H9 (cell line): ENCODE data around the gene CDH24. TPM values are rescaled to one million over a fixed set of nuclear protein-coding genes. Genes with fewer than 3 reads are reported as not detected.

Source experiments
- DNase-seq: peaks from one replicate; pipeline ENCODE4 v3.0.0-alpha.2; 2017
- H2AFZ ChIP-seq: one replicate; pipeline ENCODE4 v1.6.1; 2013; ENCODE audit warnings: mild to moderate bottlenecking, low read length, control low read depth, moderate library complexity
- H2AK5ac ChIP-seq: 2 replicates; pipeline ENCODE4 v1.6.1; 2013; ENCODE audit warnings: low read length, control low read depth, mixed read lengths; ENCODE audit not compliant: insufficient read length
- H2BK120ac ChIP-seq: one replicate; pipeline ENCODE4 v1.6.1; 2013; ENCODE audit warnings: low read depth, mild to moderate bottlenecking, low read length, control low read depth, inconsistent platforms; ENCODE audit not compliant: poor library complexity, severe bottlenecking
- H2BK12ac ChIP-seq: 2 replicates; pipeline ENCODE4 v1.6.1; 2013; ENCODE audit warnings: low read length, control low read depth, mixed read lengths, low read depth; ENCODE audit not compliant: insufficient read length
- H2BK15ac ChIP-seq: 2 replicates; pipeline ENCODE4 v1.6.1; 2013; ENCODE audit warnings: low read depth, low read length, control low read depth
- H2BK20ac ChIP-seq: one replicate; pipeline ENCODE4 v1.6.1; 2013; ENCODE audit warnings: low read depth, mild to moderate bottlenecking, low read length, control low read depth, inconsistent platforms; ENCODE audit not compliant: poor library complexity, severe bottlenecking
- H2BK5ac ChIP-seq: 2 replicates; pipeline ENCODE4 v1.6.1; 2013; ENCODE audit warnings: low read length, control low read depth, mixed read lengths; ENCODE audit not compliant: insufficient read length
- H3K14ac ChIP-seq: 2 replicates; pipeline ENCODE4 v1.6.1; 2013; ENCODE audit warnings: low read length, control low read depth; ENCODE audit not compliant: insufficient read depth
- H3K18ac ChIP-seq: 2 replicates; pipeline ENCODE4 v1.6.1; 2013; ENCODE audit warnings: low read depth, mild to moderate bottlenecking, mixed read lengths, low read length, control low read depth; ENCODE audit not compliant: insufficient read length
- H3K23ac ChIP-seq: 2 replicates; pipeline ENCODE4 v1.6.1; 2013; ENCODE audit warnings: low read length, control low read depth, mixed read lengths, low read depth; ENCODE audit not compliant: insufficient read length
- H3K23me2 ChIP-seq: 2 replicates; pipeline ENCODE4 v1.6.1; 2013; ENCODE audit warnings: low read depth, mild to moderate bottlenecking, mixed read lengths, low read length, control low read depth; ENCODE audit not compliant: insufficient read length, poor library complexity, severe bottlenecking
- H3K27ac ChIP-seq: 2 replicates; pipeline ENCODE4 v1.5.1; 2013; ENCODE audit warnings: low read length, control low read depth, mixed read lengths, low read depth; ENCODE audit not compliant: insufficient read length
- H3K27me3 ChIP-seq: 2 replicates; pipeline ENCODE4 v1.6.1; 2013; ENCODE audit warnings: low read length, control low read depth, inconsistent platforms; ENCODE audit not compliant: insufficient read depth
- H3K4ac ChIP-seq: 2 replicates; pipeline ENCODE4 v1.6.1; 2013; ENCODE audit warnings: low read depth, mild to moderate bottlenecking, control low read depth, inconsistent platforms, low read length, moderate library complexity
- H3K4me1 ChIP-seq: 2 replicates; pipeline ENCODE4 v1.6.1; 2013; ENCODE audit warnings: low read length, control low read depth, inconsistent platforms; ENCODE audit not compliant: insufficient read depth
- H3K4me2 ChIP-seq: 2 replicates; pipeline ENCODE4 v1.6.1; 2013; ENCODE audit warnings: low read length, control low read depth, mixed read lengths; ENCODE audit not compliant: insufficient read length, insufficient read depth
- H3K56ac ChIP-seq: 2 replicates; pipeline ENCODE4 v1.6.1; 2013; ENCODE audit warnings: low read depth, mild to moderate bottlenecking, mixed read lengths, low read length, control low read depth; ENCODE audit not compliant: insufficient read length
- H3K79me1 ChIP-seq: 2 replicates; pipeline ENCODE4 v1.6.1; 2013; ENCODE audit warnings: low read depth, mild to moderate bottlenecking, moderate library complexity, low read length, control low read depth, inconsistent platforms; ENCODE audit not compliant: insufficient read depth, poor library complexity, severe bottlenecking
- H3K79me2 ChIP-seq: 2 replicates; pipeline ENCODE4 v1.6.1; 2013; ENCODE audit warnings: low read length, control low read depth, inconsistent platforms; ENCODE audit not compliant: insufficient read depth
- H3K9ac ChIP-seq: 2 replicates; pipeline ENCODE4 v1.6.1; 2013; ENCODE audit warnings: low read length, control low read depth, mixed read lengths; ENCODE audit not compliant: insufficient read length; ENCODE audit errors: extremely low read depth
- H3K9me3 ChIP-seq: one replicate; pipeline ENCODE4 v1.6.1; 2013; ENCODE audit warnings: low read depth, low read length, inconsistent platforms; ENCODE audit not compliant: control insufficient read depth
- H3T11ph ChIP-seq: one replicate; pipeline ENCODE4 v1.6.1; 2013; ENCODE audit warnings: mild to moderate bottlenecking, low read length, control low read depth, inconsistent platforms
- H4K20me1 ChIP-seq: one replicate; pipeline ENCODE4 v1.6.1; 2013; ENCODE audit not compliant: control insufficient read depth, insufficient read length, insufficient read depth
- H4K5ac ChIP-seq: 2 replicates; pipeline ENCODE4 v1.6.1; 2013; ENCODE audit warnings: low read depth, mild to moderate bottlenecking, mixed read lengths, low read length, control low read depth; ENCODE audit not compliant: insufficient read length
- H4K8ac ChIP-seq: replicated peaks from 2 replicates; pipeline ENCODE4 v1.6.1; 2013; ENCODE audit warnings: low read length, control low read depth, mixed read lengths, low read depth; ENCODE audit not compliant: insufficient read length
- H4K91ac ChIP-seq: 2 replicates; pipeline ENCODE4 v1.6.1; 2013; ENCODE audit warnings: low read depth, mild to moderate bottlenecking, moderate library complexity, mixed read lengths, low read length, control low read depth; ENCODE audit not compliant: insufficient read length
- H3K27ac Mint-ChIP-seq, 3 experiments: 2 replicates in 2 of 3; 3 replicates in 1 of 3; pipeline ENCODE4 v1.8.0; 2020 to 2021; ENCODE audit warnings: mixed read lengths in 3 of 3, mild to moderate bottlenecking in 1 of 3, moderate library complexity in 1 of 3
- H3K27me3 Mint-ChIP-seq: 2 replicates; pipeline ENCODE4 v1.8.0; 2021; ENCODE audit warnings: low read depth, mild to moderate bottlenecking, moderate library complexity, mixed read lengths
- H3K36me3 Mint-ChIP-seq, 3 experiments: 2 replicates in 2 of 3; 3 replicates in 1 of 3; pipeline ENCODE4 v1.8.0; 2020 to 2021; ENCODE audit warnings: low read depth in 3 of 3, mixed read lengths in 3 of 3; ENCODE audit not compliant: insufficient read depth in 1 of 3
- H3K4me1 Mint-ChIP-seq, 2 experiments: 2 replicates each; pipeline ENCODE4 v1.8.0; 2020; ENCODE audit warnings: mixed read lengths in 2 of 2
- H3K4me3 Mint-ChIP-seq, 2 experiments: 2 replicates in 1 of 2; 3 replicates in 1 of 2; pipeline ENCODE4 v1.8.0; 2020 to 2021; ENCODE audit warnings: mild to moderate bottlenecking in 2 of 2, mixed read lengths in 2 of 2, moderate library complexity in 1 of 2
- H3K9me3 Mint-ChIP-seq, 2 experiments: 2 replicates in 1 of 2; 3 replicates in 1 of 2; pipeline ENCODE4 v1.8.0; 2020; ENCODE audit warnings: mild to moderate bottlenecking in 2 of 2, mixed read lengths in 2 of 2, moderate library complexity in 1 of 2
- WGBS: extraction: QIAGEN DNeasy Blood & Tissue Kit; methylation state at CpG from one replicate; pipeline ENCODE4 v1.1.7; 2013; ENCODE audit warnings: missing lambda C conversion rate, low lambda C conversion rate, mixed read lengths; ENCODE audit not compliant: insufficient read length; ENCODE audit errors: extremely low coverage; 5-methylcytosine and 5-hydroxymethylcytosine counted together
- total RNA-seq: library from RNA; stranded (reverse); gene quantifications from 2 replicates; pipeline ENCODE4 v1.2.1, GENCODE V29; 2021
- TF ChIP-seq, protein P1 (sequence below): fragments of 200-600 bp; sonication (generic); conservative IDR thresholded peaks from 3 replicates; pipeline ENCODE4 v1.8.0; 2021; ENCODE audit warnings: antibody characterized with exemption, mild to moderate bottlenecking

The CDH24 gene
- total RNA-seq, 1 experiment from 2014 or later, result 16.7 TPM

DNA sequence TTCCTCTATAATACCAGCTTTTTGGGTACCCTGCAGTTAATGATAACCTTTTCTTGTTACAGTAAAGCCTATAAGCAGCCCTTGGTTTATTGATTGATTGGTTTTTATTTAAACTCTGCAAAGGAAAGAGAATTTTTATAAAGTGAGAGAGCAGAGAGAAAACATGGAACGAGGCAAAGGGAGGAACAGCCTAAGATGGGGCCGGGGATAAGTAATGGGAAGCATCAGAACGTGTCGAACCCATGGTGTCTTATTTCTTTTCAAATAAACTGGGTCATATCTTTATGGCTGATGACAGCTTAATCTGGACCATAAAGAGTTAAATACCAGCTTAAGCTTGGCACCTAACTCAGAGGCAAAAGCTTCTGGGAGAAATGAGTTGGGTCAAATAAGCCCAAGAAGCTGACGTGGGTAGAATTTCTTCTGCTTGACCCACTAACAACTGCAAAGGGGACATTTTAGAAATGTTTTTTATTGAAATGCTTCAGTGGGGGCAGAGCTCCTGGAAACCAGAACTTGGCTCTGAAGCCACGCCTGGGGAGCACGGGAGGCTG, 35.4 kb downstream of the CDH24 start:
- TF ChIP-seq, protein P1, sequence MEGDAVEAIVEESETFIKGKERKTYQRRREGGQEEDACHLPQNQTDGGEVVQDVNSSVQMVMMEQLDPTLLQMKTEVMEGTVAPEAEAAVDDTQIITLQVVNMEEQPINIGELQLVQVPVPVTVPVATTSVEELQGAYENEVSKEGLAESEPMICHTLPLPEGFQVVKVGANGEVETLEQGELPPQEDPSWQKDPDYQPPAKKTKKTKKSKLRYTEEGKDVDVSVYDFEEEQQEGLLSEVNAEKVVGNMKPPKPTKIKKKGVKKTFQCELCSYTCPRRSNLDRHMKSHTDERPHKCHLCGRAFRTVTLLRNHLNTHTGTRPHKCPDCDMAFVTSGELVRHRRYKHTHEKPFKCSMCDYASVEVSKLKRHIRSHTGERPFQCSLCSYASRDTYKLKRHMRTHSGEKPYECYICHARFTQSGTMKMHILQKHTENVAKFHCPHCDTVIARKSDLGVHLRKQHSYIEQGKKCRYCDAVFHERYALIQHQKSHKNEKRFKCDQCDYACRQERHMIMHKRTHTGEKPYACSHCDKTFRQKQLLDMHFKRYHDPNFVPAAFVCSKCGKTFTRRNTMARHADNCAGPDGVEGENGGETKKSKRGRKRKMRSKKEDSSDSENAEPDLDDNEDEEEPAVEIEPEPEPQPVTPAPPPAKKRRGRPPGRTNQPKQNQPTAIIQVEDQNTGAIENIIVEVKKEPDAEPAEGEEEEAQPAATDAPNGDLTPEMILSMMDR, result no peak
- no peak overlapping the region for H2BK12ac ChIP-seq
- no peak overlapping the region for H3K4me2 ChIP-seq
- no peak overlapping the region for H3K27ac ChIP-seq
- no peak overlapping the region for H2AFZ ChIP-seq
- no peak overlapping the region for H2BK20ac ChIP-seq
- H3K79me2 ChIP-seq, result no peaks in the 10 kb centered on the region
- H3K23ac ChIP-seq, result no peak overlapping the region
- Mint-ChIP-seq H3K4me3 (no peak overlapping the region), H3K9me3 (no peaks in the 10 kb centered on the region), H3K27ac (peak overlapping the region in 1 of 3 experiments; percentile 25; a peak in 1 of 7 replicates), H3K27me3 (no peaks in the 10 kb centered on the region), H3K36me3 (peaks cover 19 to 21% (median 21%) of the 10 kb centered on the region in 3 experiments; a peak in 6 of 7 replicates), H3K4me1 (peaks cover 37 to 39% of the 10 kb centered on the region in 2 experiments)
- H2BK5ac ChIP-seq, result no peak overlapping the region
- H2BK15ac ChIP-seq, result no peak overlapping the region
- no peak overlapping the region for H3K56ac ChIP-seq
- H3K23me2 ChIP-seq, result no peaks in the 10 kb centered on the region
- DNase-seq, result no peak
- H2AK5ac ChIP-seq, result no peak overlapping the region
- no peak overlapping the region; the same call in 1 of the 2 replicates for H3K14ac ChIP-seq
- H4K20me1 ChIP-seq, result no peaks in the 10 kb centered on the region
- H4K91ac ChIP-seq, result no peak overlapping the region
- no peak overlapping the region for H4K5ac ChIP-seq
- H3K4ac ChIP-seq, result no peak overlapping the region
- H3K27me3 ChIP-seq, result no peaks in the 10 kb centered on the region
- H2BK120ac ChIP-seq, result no peak overlapping the region
- no peak overlapping the region for H3K9ac ChIP-seq
- H4K8ac ChIP-seq, result no peak overlapping the region
- H3K79me1 ChIP-seq, result no peaks in the 10 kb centered on the region
- H3K18ac ChIP-seq, result no peak overlapping the region
- H3K4me1 ChIP-seq, result no peaks in the 10 kb centered on the region
- no peak overlapping the region for H3T11ph ChIP-seq
- WGBS, result no CpG with 5 or more reads among the region's 7 CpGs
- no peaks in the 10 kb centered on the region for H3K9me3 ChIP-seq
